GM23338 (cell line): ENCODE results near the gene KLHL5. TPM values are rescaled to one million over a fixed set of nuclear protein-coding genes. Genes with fewer than 3 reads are reported as not detected.

ENCODE experiments used
- ATAC-seq: fragments of 200-7000 bp; cut with Tn5 transposase; 3 replicates; pipeline ENCODE4 v1.9.1; 2020
- DNase-seq: peaks from one replicate; pipeline ENCODE4 v3.0.0-alpha.2; 2015; ENCODE audit warnings: low spot score
- H2AFZ ChIP-seq: fragments of 200-600 bp; sonication (generic); 2 replicates; pipeline ENCODE4 v1.8.0; 2016; ENCODE audit warnings: antibody characterized with exemption, mild to moderate bottlenecking, moderate library complexity
- H3F3A ChIP-seq: fragments of 200-600 bp; sonication (generic); replicated peaks from 2 replicates; pipeline ENCODE4 v1.8.0; 2017; ENCODE audit warnings: antibody characterized with exemption, mixed run types, low read depth
- H3K27ac ChIP-seq: fragments of 200-600 bp; sonication (generic); 2 replicates; pipeline ENCODE4 v1.6.1; 2016; ENCODE audit warnings: low read depth
- H3K27me3 ChIP-seq: fragments of 200-600 bp; sonication (generic); 2 replicates; pipeline ENCODE4 v1.8.0; 2016; ENCODE audit warnings: mild to moderate bottlenecking, mixed run types, moderate library complexity; ENCODE audit not compliant: insufficient read depth
- H3K36me3 ChIP-seq: fragments of 200-600 bp; sonication (generic); 2 replicates; pipeline ENCODE4 v1.8.0; 2016; ENCODE audit warnings: mild to moderate bottlenecking; ENCODE audit not compliant: insufficient read depth
- H3K4me1 ChIP-seq: fragments of 200-600 bp; sonication (generic); 2 replicates; pipeline ENCODE4 v1.8.0; 2016; ENCODE audit warnings: mild to moderate bottlenecking, moderate library complexity; ENCODE audit not compliant: insufficient read depth
- H3K4me2 ChIP-seq: fragments of 200-600 bp; sonication (generic); 2 replicates; pipeline ENCODE4 v1.7.1; 2017; ENCODE audit warnings: mixed run types
- H3K4me3 ChIP-seq: fragments of 200-600 bp; sonication (generic); 2 replicates; pipeline ENCODE4 v1.6.1; 2016; ENCODE audit warnings: mixed run types
- H3K79me2 ChIP-seq: fragments of 200-600 bp; sonication (generic); replicated peaks from 2 replicates; pipeline ENCODE4 v1.8.0; 2017; ENCODE audit warnings: mild to moderate bottlenecking; ENCODE audit not compliant: insufficient read depth
- H3K9me2 ChIP-seq: fragments of 200-600 bp; sonication (generic); 2 replicates; pipeline ENCODE4 v1.8.0; 2017; ENCODE audit not compliant: insufficient read depth
- H4K20me1 ChIP-seq: fragments of 200-600 bp; sonication (generic); replicated peaks from 2 replicates; pipeline ENCODE4 v1.8.0; 2017; ENCODE audit warnings: mild to moderate bottlenecking; ENCODE audit not compliant: insufficient read depth
- H3K27ac Mint-ChIP-seq: 2 replicates; pipeline ENCODE4 v1.8.0; 2020; ENCODE audit warnings: inconsistent platforms, mild to moderate bottlenecking, moderate library complexity, mixed read lengths
- H3K27me3 Mint-ChIP-seq: 3 replicates; pipeline ENCODE4 v1.8.0; 2022; ENCODE audit warnings: low read depth, mild to moderate bottlenecking, moderate library complexity, mixed read lengths, inconsistent platforms; ENCODE audit not compliant: insufficient read depth, poor library complexity
- H3K36me3 Mint-ChIP-seq: 3 replicates; pipeline ENCODE4 v1.8.0; 2021; ENCODE audit warnings: low read depth, mild to moderate bottlenecking, inconsistent platforms, moderate library complexity, mixed read lengths
- H3K4me1 Mint-ChIP-seq: 3 replicates; pipeline ENCODE4 v1.8.0; 2020; ENCODE audit warnings: mild to moderate bottlenecking, inconsistent platforms, mixed read lengths
- H3K4me3 Mint-ChIP-seq: 3 replicates; pipeline ENCODE4 v1.8.0; 2021; ENCODE audit warnings: moderate library complexity, mild to moderate bottlenecking, inconsistent platforms, mixed read lengths
- H3K9me3 Mint-ChIP-seq: 3 replicates; pipeline ENCODE4 v1.8.0; 2020; ENCODE audit warnings: moderate library complexity, mild to moderate bottlenecking, inconsistent platforms, mixed read lengths
- CREB1 ChIP-seq: fragments of 250-450 bp; sonication (Bioruptor Pico); IDR thresholded peaks from 2 replicates; pipeline ENCODE4 v1.5.0; 2020; ENCODE audit warnings: low read depth, mild to moderate bottlenecking, moderate library complexity
- CTCF ChIP-seq, 2 experiments: fragments of 200-600 bp in 1 of 2; sonication (generic) in 1 of 2; conservative IDR thresholded peaks; 2 replicates each; pipeline versions ENCODE4 v1.5.1 to v1.6.1; 2016 to 2017; ENCODE audit warnings: antibody characterized with exemption in 2 of 2, low read depth in 2 of 2, mild to moderate bottlenecking in 2 of 2, moderate library complexity in 1 of 2
- ETS1 ChIP-seq: IDR thresholded peaks from 2 replicates; pipeline ENCODE4 v1.6.1; 2016; ENCODE audit warnings: antibody characterized with exemption
- EZH2phosphoT487 ChIP-seq: fragments of 200-600 bp; sonication (generic); IDR thresholded peaks from one replicate; pipeline ENCODE4 v1.8.1; 2018; ENCODE audit warnings: antibody characterized with exemption; ENCODE audit not compliant: unreplicated experiment
- JUNB ChIP-seq: IDR thresholded peaks from one replicate; pipeline ENCODE4 v1.6.1; 2016; ENCODE audit warnings: antibody characterized with exemption; ENCODE audit not compliant: unreplicated experiment
- NANOG ChIP-seq: IDR thresholded peaks from 2 replicates; pipeline ENCODE4 v1.6.1; 2016; ENCODE audit warnings: antibody characterized with exemption, borderline replicate concordance
- POLR2AphosphoS5 ChIP-seq: IDR thresholded peaks from 2 replicates; pipeline ENCODE4 v1.6.1; 2016; ENCODE audit warnings: antibody characterized with exemption, low read depth
- REST ChIP-seq: IDR thresholded peaks from one replicate; pipeline ENCODE4 v1.6.1; 2018; ENCODE audit warnings: antibody characterized with exemption; ENCODE audit not compliant: unreplicated experiment
- STAT1 ChIP-seq: IDR thresholded peaks from one replicate; pipeline ENCODE4 v1.6.1; 2016; ENCODE audit warnings: antibody characterized with exemption; ENCODE audit not compliant: unreplicated experiment
- ZNF114 ChIP-seq: fragments of 250-450 bp; sonication (Bioruptor Pico); IDR thresholded peaks from 2 replicates; pipeline ENCODE4 v1.5.0; 2020; ENCODE audit warnings: mild to moderate bottlenecking, moderate library complexity
- ZNF331 ChIP-seq: fragments of 250-450 bp; sonication (Bioruptor Pico); IDR thresholded peaks from 2 replicates; pipeline ENCODE4 v1.5.0; 2020; ENCODE audit warnings: low read depth, mild to moderate bottlenecking, moderate library complexity
- ZNF462 ChIP-seq: fragments of 250-450 bp; sonication (Bioruptor Pico); IDR thresholded peaks from 2 replicates; pipeline ENCODE4 v1.5.0; 2020; ENCODE audit warnings: mild to moderate bottlenecking, moderate library complexity
- polyA plus RNA-seq: library from polyadenylated mRNA; unstranded; fragments of >200 nt; fragmentation: Nextera tagmentation; extraction: Ambion mirVana; gene quantifications from 2 replicates; pipeline ENCODE4 v1.2.1, GENCODE V29; 2016
- total RNA-seq: library from RNA; depleted of rRNA; stranded (reverse); fragments of >200 nt; shearing (Covaris generic); gene quantifications from 2 replicates; pipeline ENCODE4 v1.2.3, GENCODE V29; 2014

KLHL5 gene
- total and polyA plus RNA-seq, 2 experiments from 2014 or later, result 9.4 to 24.5 TPM

- H3K27ac ChIP-seq, result no peak overlapping the region
- H3K4me1 ChIP-seq, result peaks cover 21% of the 10 kb centered on the region
- no peak overlapping the region for H2AFZ ChIP-seq
- no peaks in the 10 kb centered on the region for H3F3A ChIP-seq
- DNase-seq (no peak), ATAC-seq (no peak)
- no peaks in the 10 kb centered on the region for H3K36me3 Mint-ChIP-seq
- H3K79me2 ChIP-seq, result peaks cover 6% of the 10 kb centered on the region; the same call in 1 of the 2 replicates
- H3K9me2 ChIP-seq, result no peaks in the 10 kb centered on the region
- H3K4me3 ChIP-seq, result 0 out of 2 replicates have a peak overlapping the region, but pooled peaks have one; percentile 6
- no peaks in the 10 kb centered on the region for H3K36me3 ChIP-seq
- H3K27me3 Mint-ChIP-seq, result peaks cover 2% of the 10 kb centered on the region
- TF ChIP-seq POLR2AphosphoS5 (no peak), STAT1 (no peak), JUNB (no peak), CREB1 (CRISPR knock-in tag) (no peak), ZNF331 (CRISPR knock-in tag) (no peak), ZNF462 (CRISPR knock-in tag) (no peak), NANOG (no peak), CTCF (conservative IDR thresholded peaks at IDR 0.05; ENCODE audit: low read depth in 2 of 2) (no peak), ZNF114 (CRISPR knock-in tag) (no peak), ETS1 (no peak), EZH2phosphoT487 (no peak), REST (no peak)
- H3K4me2 ChIP-seq, result peak overlapping the region; percentile 56; the same call in 1 of the 2 replicates
- no peak overlapping the region for H3K27ac Mint-ChIP-seq
- H3K4me3 Mint-ChIP-seq, result peak overlapping the region; percentile 55; the same call in 2 of the 3 replicates
- H3K9me3 Mint-ChIP-seq, result no peaks in the 10 kb centered on the region
- H4K20me1 ChIP-seq, result no peaks in the 10 kb centered on the region
- peaks cover 35% of the 10 kb centered on the region for H3K4me1 Mint-ChIP-seq
- H3K27me3 ChIP-seq, result no peaks in the 10 kb centered on the region
Measured at GRCh38 chr4:39062770-39063097, 702 bp downstream of the KLHL5 start.
